Gastrocnemius medialis (tissue), 4 donors: ENCODE measurements around the gene PDZRN3. TPM values are rescaled to one million over a fixed set of nuclear protein-coding genes. Genes with fewer than 3 reads are reported as not detected.

ENCODE experiments used
- ATAC-seq, 2 donors: fragments of 150-250 bp; one replicate each; pipeline ENCODE4 v1.9.1; 2016
- DNase-seq, 2 donors: peaks; one replicate each; pipeline ENCODE4 v3.0.0-alpha.2; 2019
- H3K27ac ChIP-seq, 4 donors: fragments of 200-600 bp; sonication (generic); 1 replicate in 1 of 4; 2 replicates in 3 of 4; pipeline ENCODE4 v1.5.1; 2016 to 2018; ENCODE audit warnings: mild to moderate bottlenecking in 2 of 4, moderate library complexity in 1 of 4
- H3K27me3 ChIP-seq, 3 donors: fragments of 200-600 bp; sonication (generic) in 2 of 3; 1 replicate in 1 of 3; 2 replicates in 2 of 3; pipeline versions ENCODE4 v1.5.1 to v1.6.0; 2016 to 2019; ENCODE audit warnings: mild to moderate bottlenecking in 1 of 3, moderate library complexity in 1 of 3
- H3K36me3 ChIP-seq, 2 donors: fragments of 200-600 bp; sonication (generic) in 1 of 2; one replicate each; pipeline ENCODE4 v1.5.1; 2017 to 2018
- H3K4me1 ChIP-seq, 2 donors: fragments of 200-600 bp; sonication (generic) in 1 of 2; one replicate each; pipeline ENCODE4 v1.5.1; 2016 to 2017; ENCODE audit warnings: mild to moderate bottlenecking in 2 of 2
- H3K4me3 ChIP-seq, 4 donors: fragments of 200-600 bp; sonication (generic) in 3 of 4; 1 replicate in 1 of 4; 2 replicates in 3 of 4; pipeline ENCODE4 v1.5.1; 2016 to 2019; ENCODE audit warnings: mild to moderate bottlenecking in 2 of 4
- H3K9me3 ChIP-seq, 3 donors: fragments of 200-600 bp; sonication (generic) in 2 of 3; 1 replicate in 1 of 3; 2 replicates in 2 of 3; pipeline ENCODE4 v1.5.1; 2016 to 2019
- CTCF ChIP-seq, 5 experiments: fragments of 450-650 bp in 3 of 5; fragments of 200-600 bp in 2 of 5; sonication (generic) in 2 of 5; IDR thresholded peaks in 4 of 5; conservative IDR thresholded peaks in 1 of 5; 1 replicate in 4 of 5; 2 replicates in 1 of 5; pipeline ENCODE4 v1.5.1; 2016 to 2019; ENCODE audit warnings: antibody characterized with exemption in 5 of 5, mild to moderate bottlenecking in 3 of 5, moderate library complexity in 3 of 5
- POLR2A ChIP-seq, 2 donors: fragments of 450-650 bp; IDR thresholded peaks; one replicate each; pipeline ENCODE4 v1.6.1; 2017; ENCODE audit warnings: antibody characterized with exemption in 2 of 2, mild to moderate bottlenecking in 2 of 2, moderate library complexity in 2 of 2
- in situ Hi-C, 4 donors: fragments of 200-750 bp; cut with MboI; loops; one replicate each; pipeline versions ENCODE4 v1.15.0 to v1.8.0; 2017; ENCODE audit warnings: low sequenced_read_pairs in 4 of 4
- intact Hi-C: fragments of 100-400 bp; cut with DNase I; formaldehyde crosslinking; loops from one replicate; pipeline ENCODE4 v1.15.1; 2023; ENCODE audit warnings: low total_unique reads
- total RNA-seq, 4 donors: library from RNA; depleted of rRNA; stranded (reverse); fragments of >200 nt; gene quantifications; one replicate each; pipeline versions ENCODE4 v1.1.0 to v1.2.3, GENCODE V29; 2016

The PDZRN3 gene
- total RNA-seq, 4 donors from 2014 or later: 9.1 to 30.3 (median 24.7) TPM

- intact Hi-C loops (no loop called here), in situ Hi-C loops (no loop called here)
- Histone ChIP-seq H3K27me3 (no peaks in the 10 kb centered on the region), H3K4me1 (no peaks in the 10 kb centered on the region), H3K27ac (no peak overlapping the region), H3K36me3 (no peaks in the 10 kb centered on the region), H3K4me3 (no peak overlapping the region), H3K9me3 (no peaks in the 10 kb centered on the region)
- peak; percentile 42 to 74 for ATAC-seq
- peak in 1 of 2 donors; percentile 46 for DNase-seq
- no peak for TF ChIP-seq POLR2A (IDR thresholded peaks at IDR 0.05)
- TF ChIP-seq CTCF (IDR thresholded peaks at IDR 0.05 in 4 of 5, conservative IDR thresholded peaks at IDR 0.05 in 1 of 5): no peak
These were observed 258.9 kb downstream of the PDZRN3 start for GRCh38 chr3:73365756-73366397.

DNA sequence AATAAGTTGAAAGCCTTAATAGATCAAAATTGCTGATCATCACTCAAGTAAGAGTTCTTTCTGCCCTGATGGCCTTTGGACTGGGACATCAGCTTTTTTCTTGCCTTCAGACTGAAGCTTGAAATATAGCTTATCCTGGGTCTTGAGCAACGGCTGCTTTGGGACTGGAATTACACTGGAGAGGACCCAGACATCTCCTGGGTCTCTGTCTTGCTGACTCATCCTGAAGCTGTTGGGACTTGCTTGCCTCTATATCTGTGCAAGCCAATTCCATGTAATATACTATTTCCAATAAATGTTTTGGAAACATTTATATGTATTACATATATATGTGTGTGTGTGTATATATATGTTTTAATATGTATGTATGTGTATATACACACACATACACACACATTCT is 260.2 kb downstream of the PDZRN3 start:
- in situ Hi-C loops: no loop called here
- no peaks in the 10 kb centered on the region for H3K9me3 ChIP-seq
- ATAC-seq: no peak
- H3K4me3 ChIP-seq: no peak overlapping the region
- DNase-seq: no peak
- TF ChIP-seq POLR2A (IDR thresholded peaks at IDR 0.05): no peak
- no peak for TF ChIP-seq CTCF (IDR thresholded peaks at IDR 0.05 in 4 of 5, conservative IDR thresholded peaks at IDR 0.05 in 1 of 5)
- no peaks in the 10 kb centered on the region for H3K36me3 ChIP-seq
- H3K27ac ChIP-seq: no peak overlapping the region
- H3K27me3 ChIP-seq: no peaks in the 10 kb centered on the region
- intact Hi-C loops: no loop called here
- H3K4me1 ChIP-seq: no peaks in the 10 kb centered on the region

GRCh38 chr3:73363093-73363492 is 261.6 kb downstream of the PDZRN3 start:
- Histone ChIP-seq H3K4me3 (no peak overlapping the region), H3K27ac (no peak overlapping the region), H3K9me3 (no peaks in the 10 kb centered on the region), H3K27me3 (no peaks in the 10 kb centered on the region), H3K4me1 (no peaks in the 10 kb centered on the region), H3K36me3 (no peaks in the 10 kb centered on the region)
- ATAC-seq: no peak
- in situ Hi-C loops: no loop called here
- DNase-seq: no peak
- TF ChIP-seq CTCF (IDR thresholded peaks at IDR 0.05 in 4 of 5, conservative IDR thresholded peaks at IDR 0.05 in 1 of 5): no peak
- no peak for TF ChIP-seq POLR2A (IDR thresholded peaks at IDR 0.05)
- intact Hi-C loops: no loop called here

DNA sequence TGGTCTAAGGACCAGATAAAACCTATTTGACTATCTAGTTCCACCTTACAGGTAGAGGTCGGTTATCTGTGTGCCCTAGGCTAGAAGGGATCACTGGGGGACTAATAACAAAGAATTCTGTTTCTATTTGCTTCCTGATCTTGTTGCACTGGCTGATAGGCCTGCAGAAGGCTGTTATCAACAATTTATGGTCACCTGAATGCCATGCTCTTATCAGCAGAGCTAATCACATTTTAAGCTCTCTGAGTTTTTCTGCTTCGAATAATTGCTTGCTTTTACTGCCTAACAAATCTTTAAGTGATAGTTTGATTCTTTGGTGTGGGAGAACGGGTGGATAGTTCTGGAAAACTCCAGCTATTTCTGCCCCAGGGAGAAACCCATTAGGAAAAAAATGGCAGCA is 263.1 kb downstream of the PDZRN3 start:
- in situ Hi-C loops: no loop called here
- no peaks in the 10 kb centered on the region for H3K36me3 ChIP-seq
- intact Hi-C loops: no loop called here
- ATAC-seq (no peak), DNase-seq (no peak)
- no peaks in the 10 kb centered on the region for H3K4me1 ChIP-seq
- no peaks in the 10 kb centered on the region for H3K27me3 ChIP-seq
- no peak for TF ChIP-seq CTCF (IDR thresholded peaks at IDR 0.05 in 4 of 5, conservative IDR thresholded peaks at IDR 0.05 in 1 of 5)
- H3K27ac ChIP-seq: no peak overlapping the region
- H3K9me3 ChIP-seq: no peaks in the 10 kb centered on the region
- no peak overlapping the region for H3K4me3 ChIP-seq
